WTC11 (cell line): ENCODE measurements around the gene IPO9.

Experiments used
- CREM ChIP-seq: sonication (generic); formaldehyde crosslinking; IDR thresholded peaks from 2 replicates; pipeline ENCODE4 v1.8.1; 2022; ENCODE audit warnings: mild to moderate bottlenecking, missing genetic modification reagents, moderate library complexity
- CTCF ChIP-seq: fragments of 200-600 bp; IDR thresholded peaks from 2 replicates; pipeline ENCODE4 v1.8.0; 2022; ENCODE audit warnings: antibody characterized with exemption
- FOXK1 ChIP-seq: sonication (generic); formaldehyde crosslinking; IDR thresholded peaks from 2 replicates; pipeline ENCODE4 v1.8.0; 2022; ENCODE audit warnings: mild to moderate bottlenecking, moderate library complexity, missing genetic modification reagents
- FOXP1 ChIP-seq: sonication (generic); formaldehyde crosslinking; IDR thresholded peaks from 2 replicates; pipeline ENCODE4 v1.8.0; 2022; ENCODE audit warnings: missing genetic modification reagents, mild to moderate bottlenecking, moderate library complexity, borderline replicate concordance
- FOXP4 ChIP-seq: sonication (generic); formaldehyde crosslinking; IDR thresholded peaks from 2 replicates; pipeline ENCODE4 v1.8.0; 2022; ENCODE audit warnings: mild to moderate bottlenecking, missing genetic modification reagents
- HMGXB4 ChIP-seq: sonication (generic); formaldehyde crosslinking; IDR thresholded peaks from 2 replicates; pipeline ENCODE4 v1.8.1; 2023; ENCODE audit warnings: mild to moderate bottlenecking, moderate library complexity, missing genetic modification reagents
- JUN ChIP-seq: sonication (generic); formaldehyde crosslinking; IDR thresholded peaks from 2 replicates; pipeline ENCODE4 v1.8.0; 2023; ENCODE audit warnings: mild to moderate bottlenecking, missing genetic modification reagents
- MAX ChIP-seq: sonication (generic); formaldehyde crosslinking; IDR thresholded peaks from 2 replicates; pipeline ENCODE4 v1.8.0; 2022; ENCODE audit warnings: mild to moderate bottlenecking, missing genetic modification reagents
- PRDM15 ChIP-seq: sonication (generic); formaldehyde crosslinking; IDR thresholded peaks from 2 replicates; pipeline ENCODE4 v1.8.0; 2022; ENCODE audit warnings: missing genetic modification reagents
- PREB ChIP-seq: sonication (generic); formaldehyde crosslinking; IDR thresholded peaks from 2 replicates; pipeline ENCODE4 v1.8.1; 2022; ENCODE audit warnings: mild to moderate bottlenecking, missing genetic modification reagents, moderate library complexity, borderline replicate concordance
- SP1 ChIP-seq: sonication (generic); formaldehyde crosslinking; conservative IDR thresholded peaks from 2 replicates; pipeline ENCODE4 v1.8.1; 2022; ENCODE audit warnings: missing genetic modification reagents
- TP53 ChIP-seq: sonication (generic); formaldehyde crosslinking; IDR thresholded peaks from 2 replicates; pipeline ENCODE4 v1.8.1; 2023; ENCODE audit warnings: mild to moderate bottlenecking, missing genetic modification reagents
- USF2 ChIP-seq: sonication (generic); formaldehyde crosslinking; IDR thresholded peaks from 2 replicates; pipeline ENCODE4 v1.8.1; 2023; ENCODE audit warnings: mild to moderate bottlenecking, missing genetic modification reagents, moderate library complexity
- ZNF281 ChIP-seq: sonication (generic); formaldehyde crosslinking; IDR thresholded peaks from 2 replicates; pipeline ENCODE4 v1.8.0; 2023; ENCODE audit warnings: mild to moderate bottlenecking, missing genetic modification reagents

GRCh38 chr1:201806801-201807200, 22.2 kb upstream of the IPO9 start:
- TF ChIP-seq CTCF (no peak), USF2 (CRISPR knock-in tag) (no peak), CREM (no peak), SP1 (CRISPR knock-in tag) (no peak), FOXK1 (no peak), MAX (CRISPR knock-in tag) (no peak), PRDM15 (no peak), HMGXB4 (CRISPR knock-in tag) (no peak), PREB (CRISPR knock-in tag) (no peak), JUN (CRISPR knock-in tag) (no peak), TP53 (CRISPR knock-in tag) (no peak), ZNF281 (CRISPR knock-in tag) (no peak), FOXP4 (CRISPR knock-in tag) (no peak), FOXP1 (CRISPR knock-in tag) (no peak)
